ENCODE results near the gene SHISA2. TPM values are rescaled to one million over a fixed set of nuclear protein-coding genes. Genes with fewer than 3 reads are reported as not detected.
"Not testable (repeated sequence)": the region's sequence is repeated elsewhere in the genome, so short reads cannot be mapped to it uniquely, and the experiment has no call there.

SHISA2 gene
- total RNA-seq: under 1 TPM; 0.36 to 0.58 TPM
- under 1 TPM in 1 of 2 donors, not detected in 1; 0.32 TPM for polyA plus RNA-seq

- Mint-ChIP-seq H3K36me3 (no peaks in the 10 kb centered on the region), H3K4me3 (peak within 1 kb of the TSS; percentile 67 to 85 (median 80)), H3K4me1 (peaks cover 7 to 27% (median 19%) of the 10 kb centered on the region in 4 donors), H3K9me3 (no peaks in the 10 kb centered on the region), H3K27me3 (peaks cover 19 to 22% of the 10 kb centered on the region in 2 donors), H3K27ac (peak within 1 kb of the TSS in 2 of 7 donors; percentile 14 to 34)
- CTCF ChIA-PET (ENCODE audit: partially characterized antibody): interaction anchor here (1.5 to 1.8 kb wide), 2 partner anchors 10 to 222 kb away, joined by 4 to 6 read pairs; no protein-coding TSS in a partner anchor
- no peaks in the 10 kb centered on the region for H3K36me3 ChIP-seq (ENCODE audit: insufficient read depth, low read length)
- intact Hi-C loops (cut with micrococcal nuclease): loop anchor here (2.0 to 5.0 kb wide), 3 partner anchors 81 to 204 kb away; no protein-coding TSS in a partner anchor
- peaks cover 16% of the 10 kb centered on the region for H3K4me1 ChIP-seq (ENCODE audit: insufficient read depth, low read length)
- H3K27me3 ChIP-seq (ENCODE audit: insufficient read depth, low read length): peaks cover 20% of the 10 kb centered on the region
- peak in 2 of 5 donors; percentile 26 to 41 for DNase-seq
- H3K4me3 ChIP-seq (ENCODE audit: low read length in 2 of 2): peak within 1 kb of the TSS; percentile 11 to 28
- H3K9me3 ChIP-seq (ENCODE audit: control insufficient read depth in 1 of 2, low read length in 2 of 2): no peaks in the 10 kb centered on the region
- H3K27ac ChIP-seq (ENCODE audit: low read depth, low read length): no peak within 1 kb of the TSS
- POLR2A ChIA-PET (ENCODE audit: partially characterized antibody): no interaction called here
Observed at GRCh38 chr13:26051657-26052311, at the start of gene SHISA2. TSS of gene SHISA2 (minus strand) at chr13:26052016. CDS start at chr13:26050975, 1,041 bp downstream.

GRCh38 chr13:26095846-26096610 lies 44.2 kb upstream of the SHISA2 start:
- Mint-ChIP-seq H3K36me3 (no peaks in the 10 kb centered on the region), H3K27ac (peak overlapping the region in 1 of 7 donors; percentile 9), H3K4me1 (no peaks in the 10 kb centered on the region), H3K27me3 (peaks cover 16 to 26% of the 10 kb centered on the region in 2 donors), H3K9me3 (peaks cover 0 to 4% (median 0%) of the 10 kb centered on the region in 8 donors), H3K4me3 (no peak overlapping the region)
- Histone ChIP-seq H3K4me3 (ENCODE audit: low read length in 2 of 2) (no peak overlapping the region), H3K36me3 (ENCODE audit: insufficient read depth, low read length) (no peaks in the 10 kb centered on the region), H3K27me3 (ENCODE audit: insufficient read depth, low read length) (no peaks in the 10 kb centered on the region), H3K9me3 (ENCODE audit: control insufficient read depth in 1 of 2, low read length in 2 of 2) (no peaks in the 10 kb centered on the region), H3K4me1 (ENCODE audit: insufficient read depth, low read length) (no peaks in the 10 kb centered on the region), H3K27ac (ENCODE audit: low read depth, low read length) (no peak overlapping the region)
- ChIA-PET CTCF (ENCODE audit: partially characterized antibody) (interaction anchor here (0.6 kb wide), 1 partner anchor 266 kb away, joined by 3 read pairs; no protein-coding TSS in a partner anchor), POLR2A (ENCODE audit: partially characterized antibody) (no interaction called here)
- intact Hi-C loops (cut with micrococcal nuclease): no loop called here
- DNase-seq: no peak

GRCh38 chr13:26095338-26095737 lies 43.5 kb upstream of the SHISA2 start:
- peaks cover 0 to 4% (median 0%) of the 10 kb centered on the region in 8 donors for H3K9me3 Mint-ChIP-seq
- Histone ChIP-seq H3K36me3 (ENCODE audit: insufficient read depth, low read length) (no peaks in the 10 kb centered on the region), H3K27ac (ENCODE audit: low read depth, low read length) (no peak overlapping the region), H3K27me3 (ENCODE audit: insufficient read depth, low read length) (no peaks in the 10 kb centered on the region), H3K4me1 (ENCODE audit: insufficient read depth, low read length) (no peaks in the 10 kb centered on the region), H3K4me3 (ENCODE audit: low read length in 2 of 2) (no peak overlapping the region), H3K9me3 (ENCODE audit: control insufficient read depth in 1 of 2, low read length in 2 of 2) (no peaks in the 10 kb centered on the region)
- H3K4me1 Mint-ChIP-seq: no peaks in the 10 kb centered on the region
- CTCF ChIA-PET (ENCODE audit: partially characterized antibody): interaction anchor here (0.6 to 1.7 kb wide), 2 partner anchors 265 to 603 kb away, joined by 3 read pairs; no protein-coding TSS in a partner anchor
- no peaks in the 10 kb centered on the region for H3K36me3 Mint-ChIP-seq
- POLR2A ChIA-PET (ENCODE audit: partially characterized antibody): no interaction called here
- H3K27ac Mint-ChIP-seq: no peak overlapping the region
- H3K4me3 Mint-ChIP-seq: no peak overlapping the region
- DNase-seq: no peak
- peaks cover 16 to 26% of the 10 kb centered on the region in 2 donors for H3K27me3 Mint-ChIP-seq
- intact Hi-C loops (cut with micrococcal nuclease): no loop called here

GRCh38 chr13:26076821-26077220 lies 25.0 kb upstream of the SHISA2 start:
- H3K4me1 Mint-ChIP-seq; H3K9me3 ChIP-seq (ENCODE audit: control insufficient read depth in 1 of 2, low read length in 2 of 2); H3K36me3 ChIP-seq (ENCODE audit: insufficient read depth, low read length); H3K27ac ChIP-seq (ENCODE audit: low read depth, low read length); H3K27ac Mint-ChIP-seq; H3K4me3 ChIP-seq (ENCODE audit: low read length in 2 of 2); POLR2A ChIA-PET (ENCODE audit: partially characterized antibody); H3K36me3 Mint-ChIP-seq; DNase-seq; H3K9me3 Mint-ChIP-seq; H3K4me1 ChIP-seq (ENCODE audit: insufficient read depth, low read length); H3K4me3 Mint-ChIP-seq; H3K27me3 ChIP-seq (ENCODE audit: insufficient read depth, low read length): not testable (repeated sequence)
- CTCF ChIA-PET (ENCODE audit: partially characterized antibody): interaction anchor here (1.0 to 2.3 kb wide), 3 partner anchors 248 to 502 kb away, joined by 3 to 10 read pairs (median 4); no protein-coding TSS in a partner anchor
- peaks cover 27 to 32% of the 10 kb centered on the region in 2 donors for H3K27me3 Mint-ChIP-seq
- intact Hi-C loops (cut with micrococcal nuclease): loop anchor here (10.0 kb wide), 1 partner anchor 1072 kb away; no protein-coding TSS in a partner anchor

- H3K4me3 Mint-ChIP-seq: no peak overlapping the region
- Histone ChIP-seq H3K4me3 (ENCODE audit: low read length in 2 of 2) (no peak overlapping the region), H3K36me3 (ENCODE audit: insufficient read depth, low read length) (no peaks in the 10 kb centered on the region), H3K9me3 (ENCODE audit: control insufficient read depth in 1 of 2, low read length in 2 of 2) (no peaks in the 10 kb centered on the region), H3K27ac (ENCODE audit: low read depth, low read length) (no peak overlapping the region), H3K27me3 (ENCODE audit: insufficient read depth, low read length) (no peaks in the 10 kb centered on the region), H3K4me1 (ENCODE audit: insufficient read depth, low read length) (no peaks in the 10 kb centered on the region)
- CTCF ChIA-PET (ENCODE audit: partially characterized antibody): interaction anchor here (0.9 to 2.3 kb wide), 3 partner anchors 246 to 504 kb away, joined by 3 to 10 read pairs (median 4); no protein-coding TSS in a partner anchor
- H3K27ac Mint-ChIP-seq: no peak overlapping the region
- H3K4me1 Mint-ChIP-seq: no peaks in the 10 kb centered on the region
- no peak for DNase-seq
- H3K36me3 Mint-ChIP-seq: no peaks in the 10 kb centered on the region
- peaks cover 23 to 25% of the 10 kb centered on the region in 2 donors for H3K27me3 Mint-ChIP-seq
- POLR2A ChIA-PET (ENCODE audit: partially characterized antibody): no interaction called here
- intact Hi-C loops (cut with micrococcal nuclease): loop anchor here (10.0 kb wide), 1 partner anchor 1071 kb away; no protein-coding TSS in a partner anchor
- H3K9me3 Mint-ChIP-seq: no peaks in the 10 kb centered on the region
Observed at GRCh38 chr13:26075498-26075897, 23.7 kb upstream of the SHISA2 start.

GRCh38 chr13:26074706-26075105 lies 22.9 kb upstream of the SHISA2 start:
- ChIA-PET CTCF (ENCODE audit: partially characterized antibody) (no interaction called here), POLR2A (ENCODE audit: partially characterized antibody) (no interaction called here)
- no peak overlapping the region for H3K4me3 ChIP-seq (ENCODE audit: low read length in 2 of 2)
- no peaks in the 10 kb centered on the region for H3K27me3 ChIP-seq (ENCODE audit: insufficient read depth, low read length)
- H3K36me3 ChIP-seq (ENCODE audit: insufficient read depth, low read length): no peaks in the 10 kb centered on the region
- DNase-seq: no peak
- Mint-ChIP-seq H3K4me3 (no peak overlapping the region), H3K36me3 (no peaks in the 10 kb centered on the region), H3K27me3 (peaks cover 23 to 25% of the 10 kb centered on the region in 2 donors), H3K4me1 (no peaks in the 10 kb centered on the region), H3K27ac (no peak overlapping the region), H3K9me3 (no peaks in the 10 kb centered on the region)
- H3K27ac ChIP-seq (ENCODE audit: low read depth, low read length): no peak overlapping the region
- intact Hi-C loops (cut with micrococcal nuclease): loop anchor here (10.0 kb wide), 1 partner anchor 1070 kb away; no protein-coding TSS in a partner anchor
- no peaks in the 10 kb centered on the region for H3K4me1 ChIP-seq (ENCODE audit: insufficient read depth, low read length)
- H3K9me3 ChIP-seq (ENCODE audit: control insufficient read depth in 1 of 2, low read length in 2 of 2): no peaks in the 10 kb centered on the region

- peaks cover 19 to 26% of the 10 kb centered on the region in 2 donors for H3K27me3 Mint-ChIP-seq
- H3K4me1 ChIP-seq (ENCODE audit: insufficient read depth, low read length); H3K27ac ChIP-seq (ENCODE audit: low read depth, low read length); H3K9me3 Mint-ChIP-seq; H3K9me3 ChIP-seq (ENCODE audit: control insufficient read depth in 1 of 2, low read length in 2 of 2); H3K36me3 Mint-ChIP-seq; POLR2A ChIA-PET (ENCODE audit: partially characterized antibody); H3K4me3 ChIP-seq (ENCODE audit: low read length in 2 of 2); H3K36me3 ChIP-seq (ENCODE audit: insufficient read depth, low read length); H3K27me3 ChIP-seq (ENCODE audit: insufficient read depth, low read length); H3K4me3 Mint-ChIP-seq; H3K4me1 Mint-ChIP-seq; H3K27ac Mint-ChIP-seq: not testable (repeated sequence)
- intact Hi-C loops (cut with micrococcal nuclease): loop anchor here (1.0 to 10.0 kb wide), 2 partner anchors 498 to 1068 kb away; no protein-coding TSS in a partner anchor
- CTCF ChIA-PET (ENCODE audit: partially characterized antibody): interaction anchor here (1.0 to 4.1 kb wide), 3 partner anchors 243 to 498 kb away, joined by 4 to 18 read pairs (median 11); no protein-coding TSS in a partner anchor
- DNase-seq: peak in 2 of 5 donors; percentile 1 to 9
Observed at GRCh38 chr13:26072335-26072734, 20.5 kb upstream of the SHISA2 start.
